ENCODE measurements around the gene GPS1.

- peak in 1 of 2 donors; percentile 23 for TF ChIP-seq CTCF (IDR thresholded peaks at IDR 0.05)
- no peak for TF ChIP-seq EP300 (IDR thresholded peaks at IDR 0.05)
- no peak for TF ChIP-seq POLR2A (IDR thresholded peaks at IDR 0.05)
- no peak for TF ChIP-seq POLR2AphosphoS5 (IDR thresholded peaks at IDR 0.05)
Measured at GRCh38 chr17:82014432-82014831, 37.3 kb upstream of the GPS1 start.

All from suprapubic skin (tissue), 4 donors.